Astrocyte of the spinal cord (primary cell): ENCODE results near the gene MLH1.

Source experiments
- DNase-seq: peaks from one replicate; pipeline ENCODE4 v3.0.0; 2011; ENCODE audit warnings: low read depth, low spot score
- H3K4me3 ChIP-seq: 2 replicates; pipeline ENCODE4 v1.5.1; 2011; ENCODE audit warnings: low read depth, mild to moderate bottlenecking, low read length, moderate library complexity
- in situ Hi-C: cut with HindIII; loops from 2 replicates; pipeline ENCODE4 v1.10.0; 2017; ENCODE audit warnings: low sequenced_read_pairs
- TF ChIP-seq, protein P1 (sequence below): IDR thresholded peaks from 2 replicates; pipeline ENCODE4 v1.5.1; 2012; ENCODE audit warnings: low read depth, mild to moderate bottlenecking, low read length, inconsistent platforms

The MLH1 gene

GRCh38 chr3:36991923-36992805 is 1.2 kb upstream of the MLH1 start:
- TF ChIP-seq, protein P1, sequence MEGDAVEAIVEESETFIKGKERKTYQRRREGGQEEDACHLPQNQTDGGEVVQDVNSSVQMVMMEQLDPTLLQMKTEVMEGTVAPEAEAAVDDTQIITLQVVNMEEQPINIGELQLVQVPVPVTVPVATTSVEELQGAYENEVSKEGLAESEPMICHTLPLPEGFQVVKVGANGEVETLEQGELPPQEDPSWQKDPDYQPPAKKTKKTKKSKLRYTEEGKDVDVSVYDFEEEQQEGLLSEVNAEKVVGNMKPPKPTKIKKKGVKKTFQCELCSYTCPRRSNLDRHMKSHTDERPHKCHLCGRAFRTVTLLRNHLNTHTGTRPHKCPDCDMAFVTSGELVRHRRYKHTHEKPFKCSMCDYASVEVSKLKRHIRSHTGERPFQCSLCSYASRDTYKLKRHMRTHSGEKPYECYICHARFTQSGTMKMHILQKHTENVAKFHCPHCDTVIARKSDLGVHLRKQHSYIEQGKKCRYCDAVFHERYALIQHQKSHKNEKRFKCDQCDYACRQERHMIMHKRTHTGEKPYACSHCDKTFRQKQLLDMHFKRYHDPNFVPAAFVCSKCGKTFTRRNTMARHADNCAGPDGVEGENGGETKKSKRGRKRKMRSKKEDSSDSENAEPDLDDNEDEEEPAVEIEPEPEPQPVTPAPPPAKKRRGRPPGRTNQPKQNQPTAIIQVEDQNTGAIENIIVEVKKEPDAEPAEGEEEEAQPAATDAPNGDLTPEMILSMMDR: no peak
- in situ Hi-C loops: no loop called here
- H3K4me3 ChIP-seq: peak overlapping the region; percentile 63
- DNase-seq: peak; percentile 72

DNA sequence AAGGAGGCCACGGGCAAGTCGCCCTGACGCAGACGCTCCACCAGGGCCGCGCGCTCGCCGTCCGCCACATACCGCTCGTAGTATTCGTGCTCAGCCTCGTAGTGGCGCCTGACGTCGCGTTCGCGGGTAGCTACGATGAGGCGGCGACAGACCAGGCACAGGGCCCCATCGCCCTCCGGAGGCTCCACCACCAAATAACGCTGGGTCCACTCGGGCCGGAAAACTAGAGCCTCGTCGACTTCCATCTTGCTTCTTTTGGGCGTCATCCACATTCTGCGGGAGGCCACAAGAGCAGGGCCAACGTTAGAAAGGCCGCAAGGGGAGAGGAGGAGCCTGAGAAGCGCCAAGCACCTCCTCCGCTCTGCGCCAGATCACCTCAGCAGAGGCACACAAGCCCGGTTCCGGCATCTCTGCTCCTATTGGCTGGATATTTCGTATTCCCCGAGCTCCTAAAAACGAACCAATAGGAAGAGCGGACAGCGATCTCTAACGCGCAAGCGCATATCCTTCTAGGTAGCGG is 452 bp upstream of the MLH1 start, which contains the start of gene EPM2AIP1:
Gene EPM2AIP1, minus strand, starts transcription at position 326 of the 520 bp plus-strand sequence. Its CDS starts 54 bp downstream, at position 272.
- in situ Hi-C loops: no loop called here
- DNase-seq: no peak
- TF ChIP-seq, protein P1: no peak
- H3K4me3 ChIP-seq: peak within 1 kb of the TSS; percentile 71

DNA sequence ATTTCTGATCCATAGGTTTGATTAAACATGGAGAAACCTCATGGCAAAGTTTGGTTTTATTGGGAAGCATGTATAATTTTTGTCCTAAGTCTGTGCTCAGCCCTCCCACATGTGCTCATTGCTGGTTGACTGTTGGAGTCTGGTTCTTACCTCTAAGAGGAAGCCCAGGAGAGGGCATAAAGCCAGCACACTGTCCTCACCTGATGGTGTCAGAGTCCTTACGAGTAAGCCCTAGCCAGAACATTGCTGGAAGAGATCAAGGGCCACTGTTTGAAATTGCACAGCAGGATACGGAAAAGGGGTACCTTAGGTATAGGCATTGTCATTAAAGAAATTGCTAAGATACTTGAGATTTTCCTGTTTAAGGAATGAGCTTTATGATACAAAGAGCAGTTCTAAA is 21.3 kb downstream of the MLH1 start:
- in situ Hi-C loops: no loop called here
- TF ChIP-seq, protein P1: no peak

DNA sequence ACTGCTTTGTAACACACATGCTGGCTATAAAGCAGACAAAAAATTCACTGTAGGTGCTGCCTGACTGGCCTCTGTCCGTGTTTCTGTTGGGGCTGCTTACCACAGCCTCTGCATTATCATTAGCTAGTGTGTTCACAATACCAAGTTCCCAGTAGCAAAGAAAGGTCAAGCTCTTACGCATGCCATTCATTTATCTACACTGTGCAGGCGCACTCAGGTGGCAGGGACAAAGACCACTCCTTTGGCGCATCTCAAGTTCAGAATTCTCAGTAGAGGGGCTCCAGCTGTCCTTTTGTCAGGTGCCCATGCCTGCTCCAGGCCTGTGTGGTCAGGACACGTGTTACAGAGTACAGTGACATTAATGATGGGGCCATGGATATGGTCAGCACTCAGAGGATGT is 22.3 kb downstream of the MLH1 start:
- no peak overlapping the region for H3K4me3 ChIP-seq
- TF ChIP-seq, protein P1: no peak
- DNase-seq: no peak
- in situ Hi-C loops: no loop called here

More for the DNA sequence above, 21.3 kb downstream of the MLH1 start:
- H3K4me3 ChIP-seq: no peak overlapping the region
- no peak for DNase-seq

- TF ChIP-seq, protein P1: no peak
- DNase-seq: no peak
- in situ Hi-C loops: no loop called here
- no peak overlapping the region for H3K4me3 ChIP-seq
Measured at GRCh38 chr3:37016903-37017302, 23.6 kb downstream of the MLH1 start.

GRCh38 chr3:37017683-37018082 is 24.4 kb downstream of the MLH1 start:
- no peak overlapping the region for H3K4me3 ChIP-seq
- in situ Hi-C loops: no loop called here
- TF ChIP-seq, protein P1: no peak
- DNase-seq: no peak
